Stimulated activated CD8-positive, alpha-beta memory T cell treated with anti-CD3 and anti-CD28 coated beads, Interleukin-7, amount 100 ng/mL, for 48 hours (primary cell): ENCODE results near the gene SMURF1.
"Not testable (repeated sequence)": the region's sequence is repeated elsewhere in the genome, so short reads cannot be mapped to it uniquely, and the experiment has no call there.

Experiments
- DNase-seq, 2 donors: peaks; one replicate each; pipeline ENCODE4 v3.0.0-alpha.2; 2020; ENCODE audit warnings: low read depth in 1 of 2; ENCODE audit errors: extremely low read depth in 1 of 2

The SMURF1 gene

DNA sequence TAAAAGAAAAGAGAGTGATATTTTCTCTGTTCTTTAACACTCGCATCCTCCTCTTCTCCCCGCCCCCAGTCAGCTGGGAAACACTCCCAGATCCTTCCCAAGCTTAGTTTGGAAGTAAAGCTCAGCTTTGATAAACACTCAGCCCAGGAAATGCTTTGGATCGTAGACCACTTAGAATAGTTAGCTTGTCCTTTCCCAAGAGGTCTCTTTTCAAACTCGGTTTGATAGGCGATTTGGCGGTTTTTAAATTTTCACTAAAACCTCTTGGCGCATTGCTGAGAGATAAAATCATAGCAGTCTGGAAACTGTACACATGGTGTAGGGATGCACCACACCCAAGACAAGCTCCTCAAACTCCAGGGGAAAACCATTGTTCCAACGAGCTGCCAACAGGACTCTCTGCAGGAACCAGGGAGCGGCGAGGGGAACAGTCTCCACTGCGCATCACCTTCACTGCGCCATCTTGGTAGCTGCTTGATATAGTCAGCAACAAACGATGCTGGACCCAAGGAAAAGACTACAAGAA lies 22.3 kb downstream of the SMURF1 start:
- DNase-seq: no peak

DNA sequence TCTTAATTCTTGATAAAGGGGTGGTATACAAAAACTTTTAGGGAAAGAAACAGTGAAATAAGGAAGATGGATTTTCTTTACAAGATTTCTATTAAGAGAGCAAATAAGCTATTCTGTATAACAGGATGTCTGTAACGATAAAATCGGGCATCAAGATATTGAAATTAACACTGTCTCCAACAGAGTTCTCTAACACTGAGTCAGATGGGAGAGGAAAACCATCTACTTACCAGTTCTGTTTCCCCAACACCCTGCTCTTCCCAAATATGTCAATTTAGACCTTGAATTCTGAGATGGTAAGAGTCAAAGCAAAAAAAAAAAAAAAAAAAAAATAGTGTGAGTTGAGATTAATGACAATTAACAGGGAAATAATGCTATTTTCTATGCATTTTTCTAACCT lies 23.0 kb downstream of the SMURF1 start:
- DNase-seq: no peak

DNA sequence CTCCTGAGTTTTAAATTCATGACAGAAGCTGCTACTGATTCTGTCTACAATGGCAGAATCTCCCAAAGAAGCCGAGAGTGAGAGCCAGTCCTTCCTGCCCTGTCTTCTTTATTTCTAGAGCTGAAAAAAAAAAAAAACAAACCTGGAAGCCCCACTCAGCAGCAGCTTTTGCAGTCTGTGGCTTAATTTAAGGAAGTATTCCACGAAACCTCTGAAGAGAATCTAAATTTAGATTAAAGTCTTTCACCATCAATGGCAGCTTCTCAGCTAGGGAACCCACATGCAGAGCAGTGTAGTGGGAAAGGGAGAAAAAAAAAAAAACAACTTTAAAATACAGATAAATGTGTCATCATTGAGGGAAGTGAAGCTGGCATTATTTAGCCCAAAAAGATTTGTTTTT lies 23.4 kb downstream of the SMURF1 start:
- no peak for DNase-seq

DNA sequence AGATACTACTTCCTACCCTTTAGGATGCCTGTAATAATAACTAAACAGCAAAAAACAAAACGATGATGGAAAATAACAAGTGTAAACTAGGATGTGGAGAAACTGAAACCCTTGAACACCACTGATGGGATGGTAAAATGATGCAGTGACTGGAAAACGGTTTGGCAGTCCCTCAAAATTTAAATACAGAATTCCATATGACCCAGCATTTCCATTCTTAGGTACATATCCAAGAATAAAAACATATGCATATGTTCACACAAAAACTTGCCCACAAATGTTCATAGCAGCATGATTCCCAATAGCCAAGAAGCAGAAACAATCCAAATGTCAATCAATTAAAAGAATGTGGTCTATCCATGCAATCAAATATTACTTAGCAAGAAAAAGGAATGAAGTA lies 25.8 kb downstream of the SMURF1 start:
- no peak for DNase-seq

DNA sequence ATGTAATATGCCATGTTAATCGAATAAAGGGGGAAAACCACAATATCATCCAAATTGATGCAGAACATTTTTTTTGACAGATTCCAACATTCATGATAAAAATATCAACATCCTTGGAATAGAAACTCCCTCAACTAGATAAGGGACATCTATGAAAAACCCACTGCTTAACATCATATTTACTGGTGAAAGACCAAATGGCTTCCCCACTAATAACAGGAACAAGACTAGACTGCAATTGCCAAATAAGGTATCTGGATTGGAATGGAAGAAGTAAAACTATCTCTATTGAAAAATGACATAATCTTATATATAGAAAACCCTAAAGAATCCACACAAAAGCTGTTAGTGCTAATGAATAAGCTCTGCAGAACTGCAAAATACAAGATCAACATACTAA lies 27.8 kb downstream of the SMURF1 start:
- DNase-seq: no peak

DNA sequence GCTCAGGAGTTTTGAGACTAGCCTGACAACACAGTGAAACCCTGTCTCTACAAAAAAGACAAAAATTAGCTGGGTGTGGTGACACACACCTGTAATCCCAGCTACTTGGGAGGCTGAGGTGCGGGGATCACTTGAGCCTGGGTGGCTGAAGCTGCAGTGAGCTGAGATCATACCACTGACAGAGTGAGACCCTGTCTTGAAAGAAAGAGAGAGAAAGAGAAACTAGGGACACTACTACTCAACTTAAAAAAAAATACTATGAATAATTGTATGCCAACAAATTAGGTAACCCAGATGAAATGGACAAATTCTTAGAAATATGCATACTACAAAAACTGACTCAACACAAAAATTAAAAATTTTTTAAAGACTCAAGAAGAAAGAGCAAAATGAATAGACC lies 28.5 kb downstream of the SMURF1 start:
- DNase-seq: no peak

DNA sequence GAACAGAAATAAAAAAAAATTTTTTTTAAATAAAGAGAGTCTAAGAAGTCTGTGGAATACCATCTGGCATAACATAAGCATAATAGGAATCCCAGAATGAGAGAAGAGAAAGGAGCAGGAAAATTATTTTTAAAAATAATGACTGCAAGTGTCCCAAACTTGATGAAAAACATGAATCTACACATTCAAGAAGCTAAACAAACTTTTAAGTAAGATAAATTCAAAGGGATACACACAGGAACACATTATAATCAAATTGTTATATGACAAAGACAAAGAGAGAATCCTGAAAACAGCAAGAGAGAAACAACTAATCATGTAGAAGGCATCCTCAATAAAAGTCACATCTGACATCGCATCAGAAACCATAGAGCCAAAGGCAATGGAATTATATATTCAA lies 30.9 kb downstream of the SMURF1 start:
- no peak for DNase-seq

DNA sequence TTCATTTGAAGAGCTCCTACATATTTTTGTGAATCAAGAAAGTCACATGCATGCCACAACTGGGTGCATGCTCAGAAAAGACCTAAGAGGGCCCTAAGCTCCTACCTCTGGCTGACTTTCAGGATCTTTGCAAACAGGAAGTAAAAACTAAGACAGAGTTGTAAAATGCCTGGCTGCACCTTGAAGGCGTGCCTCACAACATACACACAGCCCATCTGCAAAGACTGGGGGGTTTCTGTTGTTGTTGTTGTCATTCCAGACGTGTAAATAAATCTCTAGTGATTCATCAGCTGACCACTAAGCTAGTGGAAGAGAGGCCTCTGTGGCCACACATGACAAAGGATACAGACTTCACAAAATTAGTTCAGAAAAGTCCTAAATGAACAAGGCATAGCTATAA lies 31.8 kb downstream of the SMURF1 start:
- DNase-seq: no peak

DNA sequence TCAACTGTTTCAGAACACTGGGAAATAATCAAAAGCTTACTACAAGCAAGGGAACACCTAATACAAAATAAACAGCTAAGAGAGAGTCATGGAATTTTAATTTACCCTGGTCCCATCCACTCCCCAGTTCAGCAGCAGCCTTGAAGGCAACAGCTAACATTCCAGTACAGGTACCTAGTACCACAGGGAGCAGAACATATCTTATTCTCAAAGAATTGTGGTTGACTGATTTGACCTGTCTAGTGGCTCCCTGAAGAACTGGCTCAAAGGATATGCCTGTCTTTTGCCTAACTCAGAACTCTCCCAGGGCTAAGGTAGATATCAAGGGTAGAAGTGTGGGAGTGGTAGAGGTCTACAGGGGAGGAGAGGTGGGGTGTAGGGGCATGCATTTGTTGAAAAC lies 32.3 kb downstream of the SMURF1 start:
- no peak for DNase-seq

DNA sequence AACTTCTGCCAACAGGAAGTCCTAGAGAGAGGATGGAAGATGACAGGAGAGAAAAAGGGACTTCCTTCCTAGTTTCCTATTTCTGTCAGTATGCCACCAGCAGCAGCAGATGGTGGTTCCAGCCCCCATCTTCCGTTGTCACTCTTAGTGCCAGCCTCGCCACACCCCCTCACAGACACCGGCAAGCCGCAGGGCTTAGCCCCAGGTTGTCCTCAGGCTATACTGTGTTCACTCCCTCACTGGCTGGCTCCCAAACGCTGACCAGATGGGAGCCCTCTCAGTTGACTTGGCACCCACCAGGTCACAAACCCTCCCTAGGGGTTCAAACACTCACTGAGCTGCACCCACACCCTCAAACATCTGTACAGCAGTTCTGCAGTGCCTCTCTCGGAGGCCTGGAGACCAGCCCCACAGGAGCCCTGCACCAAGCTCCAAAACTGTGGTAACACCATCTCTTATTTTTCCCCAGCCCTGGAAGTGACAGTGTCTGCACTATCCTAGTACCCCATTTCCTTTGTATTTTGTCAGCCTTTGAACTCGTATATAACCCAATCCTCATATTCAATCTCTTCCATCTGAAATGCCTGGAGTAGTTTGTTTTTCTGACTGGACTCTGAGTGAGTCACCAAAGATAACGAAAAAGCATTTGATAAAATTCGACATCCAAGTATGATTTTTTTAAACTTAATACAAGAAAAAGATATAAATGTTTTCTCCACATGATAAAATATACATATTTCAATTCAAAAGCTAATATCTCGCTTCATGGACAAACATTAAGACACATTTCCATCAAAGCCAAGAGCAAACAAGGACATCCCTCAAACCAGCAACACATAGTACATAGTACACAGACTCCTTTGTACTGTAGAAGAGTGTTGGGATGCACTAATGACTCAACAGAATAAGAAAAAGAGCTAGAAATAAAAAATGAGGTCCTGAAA lies 34.5 kb downstream of the SMURF1 start:
- DNase-seq: no peak

DNA sequence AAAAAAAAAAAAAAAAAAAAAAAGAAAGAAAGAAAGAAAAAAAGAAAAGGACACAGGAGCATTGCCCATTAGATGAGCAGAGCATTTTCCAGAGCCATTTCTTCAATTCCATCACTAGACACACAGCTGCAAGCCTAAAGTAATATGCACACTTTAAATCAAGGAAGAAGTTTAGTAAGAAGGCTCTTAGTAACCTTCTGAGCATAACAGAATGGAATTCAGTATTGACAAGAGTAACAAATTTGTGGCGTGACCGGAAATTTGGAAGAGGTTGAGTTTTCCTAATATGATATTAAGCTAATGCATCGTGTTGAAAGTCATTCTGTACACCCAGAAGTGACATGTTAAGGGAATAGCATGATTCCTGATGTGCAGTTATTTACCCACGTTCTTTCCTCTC lies 35.3 kb downstream of the SMURF1 start:
- no peak for DNase-seq

DNA sequence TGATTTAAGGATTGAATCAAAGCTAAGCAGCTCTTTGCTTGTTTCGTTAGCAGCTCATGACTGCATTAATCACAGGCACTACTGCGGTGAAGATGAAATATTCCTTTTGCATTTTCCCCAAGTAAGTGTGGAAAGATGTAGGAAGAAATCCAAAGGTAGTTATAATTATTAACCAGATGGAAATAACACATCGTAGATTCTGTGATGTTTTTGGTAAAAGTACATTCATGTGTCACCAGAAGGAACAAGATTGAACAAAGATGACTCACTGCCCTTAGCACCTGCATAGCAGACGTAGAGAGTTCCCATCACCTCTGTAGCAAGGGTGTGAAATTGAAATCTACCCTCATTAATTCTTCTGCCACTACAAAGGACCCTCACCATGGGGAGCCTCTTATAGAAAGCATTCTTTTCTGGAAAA lies 37.1 kb downstream of the SMURF1 start:
- DNase-seq: no peak

DNA sequence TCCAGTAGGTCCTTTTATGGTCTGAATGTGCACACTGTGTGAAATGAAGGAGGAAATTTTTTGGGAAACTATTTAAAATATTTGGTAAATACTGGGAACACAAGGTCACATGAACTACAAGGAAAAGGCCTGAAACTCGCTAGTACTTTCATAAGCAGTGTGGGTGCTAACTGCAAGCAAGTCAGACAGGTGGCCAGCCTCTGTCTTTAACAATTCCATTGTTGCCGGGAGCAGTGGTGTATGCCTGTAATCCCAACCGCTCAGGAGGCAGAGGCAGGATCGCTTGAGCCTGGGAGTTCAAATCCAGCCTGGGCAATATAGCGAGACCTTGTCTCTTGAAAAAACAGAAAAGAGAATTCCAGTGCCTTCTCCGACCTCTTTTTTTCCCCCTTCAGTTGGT lies 37.5 kb downstream of the SMURF1 start:
- DNase-seq: no peak

DNA sequence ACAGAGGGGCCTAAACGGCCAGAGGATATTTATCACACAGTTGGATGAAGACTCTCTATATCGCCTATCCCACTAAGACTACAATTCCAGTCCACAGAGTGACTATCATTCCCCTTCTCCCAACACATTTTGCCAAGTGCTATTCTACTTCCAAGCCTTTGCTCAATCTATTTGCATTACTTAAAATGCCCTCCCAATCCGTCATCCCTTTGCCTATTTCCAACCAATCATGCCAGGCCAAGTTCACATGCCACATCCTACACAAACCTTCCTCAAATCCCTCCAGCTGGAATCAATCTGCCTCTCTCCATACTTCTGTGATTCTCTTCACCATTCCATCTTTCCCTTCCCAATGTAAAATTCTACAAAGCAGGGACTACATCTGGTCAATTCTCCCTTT lies 38.2 kb downstream of the SMURF1 start:
- no peak for DNase-seq

DNA sequence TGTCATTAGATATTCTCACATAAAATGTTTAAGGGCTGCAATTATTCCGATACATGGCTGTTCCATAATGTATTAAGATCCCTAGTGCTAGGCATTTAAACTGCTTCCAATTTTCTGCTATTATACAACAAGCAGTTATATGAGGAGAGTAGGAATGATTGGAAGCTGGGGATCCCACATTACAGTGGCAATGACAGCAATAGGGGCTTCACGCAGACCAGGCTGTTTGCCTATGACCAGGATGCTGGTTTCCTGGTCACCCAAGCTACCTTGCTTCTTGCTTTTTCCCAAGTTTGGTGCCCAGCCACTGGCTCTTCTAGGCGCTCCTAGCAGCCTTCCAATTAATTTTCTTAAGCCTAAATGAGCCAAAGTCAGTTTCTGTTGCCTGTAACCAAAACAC lies 39.3 kb downstream of the SMURF1 start:
- DNase-seq: no peak

DNA sequence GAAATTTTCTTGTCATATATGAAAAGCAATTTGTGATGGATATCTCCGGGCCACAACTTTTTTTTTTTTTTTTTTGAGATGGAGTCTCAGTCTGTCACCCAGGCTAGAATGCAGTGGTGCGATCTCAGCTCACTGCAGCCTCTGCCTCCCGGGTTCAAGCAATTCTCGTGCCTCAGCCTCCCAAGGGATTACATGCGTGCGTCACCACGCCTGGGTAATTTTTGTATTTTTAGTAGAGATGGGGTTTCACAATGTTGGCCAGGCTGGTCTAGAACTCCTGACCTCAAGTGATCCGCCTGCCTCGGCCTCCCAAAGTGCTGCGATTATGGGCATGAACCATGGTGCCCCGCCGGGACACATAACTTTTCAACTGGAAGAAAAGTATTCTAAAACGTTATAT lies 40.1 kb downstream of the SMURF1 start:
- DNase-seq: not testable (repeated sequence)

DNA sequence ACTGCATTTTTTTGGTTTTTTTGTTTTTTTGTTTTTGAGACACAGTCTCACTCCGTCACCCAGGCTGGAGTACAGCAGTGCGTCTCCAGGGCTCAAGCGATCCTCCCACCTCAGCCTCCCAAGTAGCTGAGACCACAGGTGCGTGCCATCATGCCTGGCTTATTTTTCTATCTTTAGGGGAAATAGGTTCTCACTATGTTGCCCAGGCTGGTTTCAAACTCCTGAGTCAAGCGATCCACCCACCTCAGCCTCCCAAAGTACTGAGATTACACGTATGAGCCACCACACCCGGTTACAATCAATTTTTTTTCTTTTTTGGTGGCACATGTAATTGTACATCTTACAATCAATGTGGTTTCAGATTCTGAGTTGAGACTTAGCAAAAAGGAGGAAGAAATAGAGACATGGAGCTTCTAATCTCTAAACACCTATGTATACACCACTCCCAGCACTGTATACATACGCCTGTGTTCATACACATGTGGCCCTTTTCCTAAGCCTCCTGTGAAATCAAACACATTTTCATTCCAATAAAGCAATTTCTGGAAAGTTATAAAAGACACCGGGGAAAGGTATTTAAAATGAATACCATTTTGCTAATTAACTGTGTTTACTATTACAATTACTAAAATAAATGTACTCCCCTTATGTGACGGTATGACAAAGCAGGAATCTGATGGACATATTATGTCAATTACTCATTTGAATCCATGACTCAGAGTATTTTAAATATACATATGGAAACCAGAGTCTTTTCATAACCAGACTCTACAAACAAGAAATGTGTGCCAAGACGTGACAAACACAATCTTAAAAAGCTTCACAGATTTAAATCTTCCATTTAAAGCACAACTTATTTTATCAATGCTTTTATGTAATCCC lies 40.9 kb downstream of the SMURF1 start:
- DNase-seq: peak in 1 of 2 donors; percentile 56

DNA sequence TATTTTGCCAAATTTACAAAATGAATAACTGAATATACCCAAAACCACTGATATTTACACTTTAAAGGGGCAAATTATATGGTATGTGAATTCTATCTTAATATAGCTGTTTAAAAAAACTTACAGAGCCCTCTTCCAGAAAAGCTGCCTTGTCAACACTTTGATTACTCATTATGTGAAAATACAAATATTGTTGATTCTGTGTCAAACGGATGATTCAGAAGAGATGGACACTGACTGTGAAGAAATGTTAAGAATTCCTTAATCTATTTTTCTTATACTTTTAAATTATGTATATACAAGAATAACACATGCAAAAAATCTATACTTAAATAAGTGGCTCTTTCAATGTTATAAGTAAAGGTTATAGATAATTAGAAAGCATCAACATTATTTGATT lies 41.5 kb downstream of the SMURF1 start:
- DNase-seq: no peak

DNA sequence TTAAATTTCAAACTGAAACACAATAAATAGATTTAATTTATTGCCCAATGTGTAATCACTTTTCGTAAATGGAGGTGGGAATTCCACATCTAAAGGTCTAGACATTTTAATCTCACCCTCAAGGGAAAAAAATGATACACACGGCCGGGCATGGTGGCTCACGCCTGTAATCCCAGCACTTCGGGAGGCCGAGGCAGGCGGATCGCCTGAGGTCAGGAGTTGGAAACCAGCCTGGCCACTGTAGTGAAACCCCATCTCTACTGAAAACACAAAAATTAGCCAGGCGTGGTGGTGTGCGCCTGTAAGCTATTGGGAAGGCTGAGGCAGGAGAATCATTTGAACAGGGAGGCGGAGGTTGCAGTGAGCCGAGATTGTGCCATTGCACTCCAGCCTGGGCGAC lies 42.4 kb downstream of the SMURF1 start:
- not testable (repeated sequence) for DNase-seq

DNA sequence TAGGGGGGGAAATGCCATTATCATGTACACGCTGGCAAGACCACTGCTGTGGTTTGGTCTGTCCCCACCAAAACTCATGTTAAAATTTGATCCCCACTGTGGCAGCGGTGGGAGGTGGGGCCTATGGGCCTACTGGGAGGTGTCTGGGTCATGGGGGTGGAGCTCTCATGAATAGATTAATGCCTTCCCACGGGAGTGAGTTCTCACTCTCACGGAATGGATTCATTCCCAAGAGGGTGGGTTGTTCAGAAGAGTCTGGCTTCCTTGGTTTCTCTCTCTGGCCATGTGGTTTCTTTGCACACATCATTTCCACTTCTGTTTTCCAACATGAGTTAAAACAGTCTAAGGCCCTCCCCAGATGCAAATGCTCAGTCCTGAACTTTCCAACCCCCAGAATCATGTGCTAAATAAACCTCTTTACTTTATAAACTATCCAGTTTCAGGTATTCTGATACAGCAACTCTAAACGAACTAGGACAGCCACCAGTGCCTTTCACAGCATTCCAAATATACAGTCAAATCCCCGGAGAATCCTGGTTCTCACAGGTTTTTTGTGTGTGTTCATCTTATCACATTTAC lies 44.3 kb downstream of the SMURF1 start:
- no peak for DNase-seq

DNA sequence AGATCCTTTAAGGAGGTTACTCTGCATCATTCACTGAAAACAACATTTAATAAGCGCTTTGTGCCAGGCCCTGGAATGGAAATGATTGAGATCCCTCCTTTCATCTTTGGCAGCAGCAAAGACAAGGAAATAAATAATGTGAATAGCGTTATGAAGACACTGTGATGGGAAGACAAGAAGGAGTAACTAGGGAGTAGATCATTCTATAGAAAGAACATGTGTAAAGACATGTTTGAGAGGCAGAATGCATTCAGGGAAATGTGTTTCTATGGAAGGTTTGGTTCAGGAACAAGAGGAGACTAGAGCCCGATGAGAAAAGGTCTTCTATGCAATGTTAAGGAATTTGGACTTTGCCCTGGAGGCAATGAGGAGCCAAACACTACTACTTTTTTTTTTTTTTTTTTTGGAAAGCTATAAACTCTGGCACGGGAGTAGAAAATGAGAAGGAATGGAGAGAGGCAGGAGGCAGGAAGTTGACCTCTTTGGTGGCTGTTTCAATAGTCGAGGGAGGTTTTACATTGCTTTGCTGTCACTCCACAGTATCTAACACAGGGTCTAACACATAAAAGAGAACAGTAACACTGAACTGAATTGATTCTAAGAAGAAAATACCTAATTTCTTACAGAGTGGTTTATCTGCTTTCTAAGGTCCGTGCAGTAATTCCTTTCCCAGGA lies 44.9 kb downstream of the SMURF1 start:
- DNase-seq: no peak
